Esophagus muscularis mucosa (tissue), 4 donors: ENCODE results near the gene C3orf22. TPM values are rescaled to one million over a fixed set of nuclear protein-coding genes. Genes with fewer than 3 reads are reported as not detected.

Source experiments
- DNase-seq: peaks from one replicate; pipeline ENCODE4 v3.0.0-alpha.2; 2017; ENCODE audit errors: extremely low spot score
- H3K27ac ChIP-seq, 4 donors: fragments of 200-600 bp; sonication (generic); replicated peaks in 1 of 4; 1 replicate in 3 of 4; 2 replicates in 1 of 4; pipeline ENCODE4 v1.5.1; 2016 to 2019; ENCODE audit warnings: mild to moderate bottlenecking in 1 of 4
- H3K27me3 ChIP-seq, 4 donors: fragments of 200-600 bp; sonication (generic); one replicate each; pipeline versions ENCODE4 v1.5.1 to v1.6.0; 2016 to 2019
- H3K36me3 ChIP-seq, 4 donors: fragments of 200-600 bp; sonication (generic); one replicate each; pipeline ENCODE4 v1.5.1; 2016 to 2019
- H3K4me1 ChIP-seq, 4 donors: fragments of 200-600 bp; sonication (generic); one replicate each; pipeline ENCODE4 v1.5.1; 2016 to 2019
- H3K4me3 ChIP-seq, 4 donors: fragments of 200-600 bp; sonication (generic); 1 replicate in 2 of 4; 2 replicates in 2 of 4; pipeline ENCODE4 v1.5.1; 2016 to 2019; ENCODE audit warnings: mild to moderate bottlenecking in 4 of 4, moderate library complexity in 1 of 4
- H3K9me3 ChIP-seq, 4 donors: fragments of 200-600 bp; sonication (generic); 1 replicate in 3 of 4; 2 replicates in 1 of 4; pipeline ENCODE4 v1.5.1; 2016 to 2019
- CTCF ChIP-seq, 3 experiments: fragments of 200-600 bp in 2 of 3; fragments of 450-650 bp in 1 of 3; sonication (generic) in 2 of 3; IDR thresholded peaks; one replicate each; pipeline ENCODE4 v1.5.1; 2017 to 2019; ENCODE audit warnings: antibody characterized with exemption in 3 of 3, mild to moderate bottlenecking in 2 of 3, moderate library complexity in 1 of 3
- EP300 ChIP-seq: sonication (generic); formaldehyde crosslinking; IDR thresholded peaks from one replicate; pipeline ENCODE4 v1.6.1; 2017; ENCODE audit warnings: antibody characterized with exemption
- POLR2A ChIP-seq: fragments of 450-650 bp; IDR thresholded peaks from one replicate; pipeline ENCODE4 v1.6.1; 2017; ENCODE audit warnings: antibody characterized with exemption, moderate library complexity, mild to moderate bottlenecking, low read depth
- POLR2AphosphoS5 ChIP-seq, 2 donors: sonication (generic); formaldehyde crosslinking; IDR thresholded peaks; one replicate each; pipeline ENCODE4 v1.6.1; 2017; ENCODE audit warnings: antibody characterized with exemption in 2 of 2
- WGBS: methylation state at CpG from one replicate; pipeline ENCODE4 v1.1.5; 2018; 5-methylcytosine and 5-hydroxymethylcytosine counted together
- intact Hi-C: fragments of 100-400 bp; cut with DNase I; formaldehyde crosslinking; loops from one replicate; pipeline ENCODE4 v1.15.1; 2023
- total RNA-seq, 4 donors: library from RNA; depleted of rRNA; stranded (reverse); fragments of >200 nt; gene quantifications; one replicate each; pipeline versions ENCODE4 v1.1.0 to v1.2.1, GENCODE V29; 2016

The C3orf22 gene
- total RNA-seq, 4 donors from 2014 or later = not detected

- WGBS = 84% methylated on average over 7 of the region's 9 CpGs
- TF ChIP-seq POLR2A = no peak
- no peak for TF ChIP-seq POLR2AphosphoS5 (IDR thresholded peaks at IDR 0.05)
- TF ChIP-seq EP300 = no peak
- TF ChIP-seq CTCF (IDR thresholded peaks at IDR 0.05) = no peak
- no peaks in the 10 kb centered on the region for H3K9me3 ChIP-seq
- intact Hi-C loops = no loop called here
- no peaks in the 10 kb centered on the region for H3K4me1 ChIP-seq
- H3K27me3 ChIP-seq = peaks cover 0 to 8% (median 0%) of the 10 kb centered on the region in 4 donors
- no peak overlapping the region for H3K4me3 ChIP-seq
- H3K36me3 ChIP-seq = no peaks in the 10 kb centered on the region
- DNase-seq = peak; percentile 60
- H3K27ac ChIP-seq = no peak overlapping the region
Observed at GRCh38 chr3:126569390-126569975, 10.8 kb upstream of the C3orf22 start.

- Histone ChIP-seq H3K27ac (no peak overlapping the region), H3K4me1 (no peaks in the 10 kb centered on the region), H3K4me3 (no peak overlapping the region), H3K9me3 (peaks cover 0 to under 1% (median 0%) of the 10 kb centered on the region in 4 donors), H3K36me3 (no peaks in the 10 kb centered on the region), H3K27me3 (peaks cover 0 to 8% (median 0%) of the 10 kb centered on the region in 4 donors)
- TF ChIP-seq EP300 (no peak), POLR2AphosphoS5 (IDR thresholded peaks at IDR 0.05) (no peak), POLR2A (no peak), CTCF (IDR thresholded peaks at IDR 0.05) (no peak)
- peak; percentile 87 for DNase-seq
- WGBS = 39% methylated on average over 3 of the region's 3 CpGs
- intact Hi-C loops = no loop called here
Observed at GRCh38 chr3:126568776-126569342, 10.1 kb upstream of the C3orf22 start.

DNA sequence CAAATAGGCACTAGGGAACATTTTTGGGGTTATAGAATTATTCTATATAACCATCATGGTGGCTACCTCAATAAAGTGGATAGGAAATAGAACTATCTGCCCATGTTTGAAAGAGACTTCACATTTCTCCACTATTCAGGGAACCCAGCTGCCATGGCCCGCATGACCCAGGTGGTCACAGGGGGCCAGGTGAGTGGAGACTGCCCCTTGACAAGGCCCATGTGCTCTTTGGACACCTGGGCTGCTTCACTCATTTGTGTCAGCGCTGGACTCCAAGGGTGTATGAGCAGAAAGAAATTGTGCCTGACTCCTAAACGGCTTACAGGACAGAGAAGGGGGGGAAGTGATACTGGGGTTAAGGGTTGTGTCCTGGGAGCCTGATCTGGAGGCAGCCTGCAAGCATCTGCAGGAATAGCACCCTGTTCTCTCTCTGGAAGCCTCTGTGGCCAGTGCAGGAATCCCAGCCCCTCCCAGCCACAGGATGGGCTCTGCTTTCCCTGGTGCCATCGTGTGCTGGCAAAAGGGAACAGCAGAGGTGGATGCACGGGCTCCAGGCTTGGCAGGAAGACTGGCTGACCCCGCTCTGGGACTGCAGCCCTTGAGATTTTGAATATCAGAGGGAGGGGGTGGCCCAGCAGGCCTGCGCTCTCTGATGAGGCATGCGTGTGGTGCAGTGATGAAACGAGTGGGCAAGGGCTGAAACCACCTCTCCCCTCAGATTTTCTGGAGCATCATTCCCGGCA is 9.1 kb upstream of the C3orf22 start:
- H3K9me3 ChIP-seq = peaks cover 0 to 11% (median 4%) of the 10 kb centered on the region in 4 donors
- intact Hi-C loops = no loop called here
- no peaks in the 10 kb centered on the region for H3K36me3 ChIP-seq
- no peaks in the 10 kb centered on the region for H3K4me1 ChIP-seq
- no peak overlapping the region for H3K27ac ChIP-seq
- WGBS = 70% methylated on average over 8 of the region's 10 CpGs
- H3K27me3 ChIP-seq = peaks cover 0 to 8% (median 0%) of the 10 kb centered on the region in 4 donors
- no peak for TF ChIP-seq POLR2AphosphoS5 (IDR thresholded peaks at IDR 0.05)
- no peak for TF ChIP-seq POLR2A
- TF ChIP-seq EP300 = no peak
- no peak for TF ChIP-seq CTCF (IDR thresholded peaks at IDR 0.05)
- no peak overlapping the region for H3K4me3 ChIP-seq
- peak; percentile 78 for DNase-seq

- Histone ChIP-seq H3K9me3 (peaks cover 0 to 26% (median 13%) of the 10 kb centered on the region in 4 donors), H3K27ac (no peak overlapping the region), H3K36me3 (no peaks in the 10 kb centered on the region), H3K4me1 (no peaks in the 10 kb centered on the region), H3K4me3 (no peak overlapping the region), H3K27me3 (peaks cover 0 to 16% (median 0%) of the 10 kb centered on the region in 4 donors)
- no peak for DNase-seq
- intact Hi-C loops = no loop called here
- 71% methylated on average over 2 of the region's 2 CpGs for WGBS
- TF ChIP-seq POLR2A = no peak
Observed at GRCh38 chr3:126562737-126563276, 4.1 kb upstream of the C3orf22 start.

DNA sequence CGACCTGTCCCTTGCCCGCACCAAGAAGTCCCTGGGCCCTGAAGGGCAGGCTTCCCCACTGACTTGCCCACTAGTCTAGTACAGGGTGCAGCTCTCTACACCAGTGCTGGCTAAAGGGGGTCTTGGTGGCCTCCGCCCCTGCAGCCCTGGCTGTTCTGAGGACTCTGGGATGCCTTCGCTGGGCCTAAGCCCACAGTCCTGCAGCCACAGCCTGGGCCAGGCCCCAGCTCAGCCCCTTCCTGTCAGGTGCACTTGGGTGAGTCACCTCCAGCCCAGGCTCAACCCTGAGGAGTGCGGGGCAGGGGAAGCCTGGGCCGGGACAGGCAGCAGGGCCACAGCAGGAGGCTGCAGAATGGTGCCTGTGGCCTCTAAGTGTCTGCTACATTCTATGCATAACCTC is 971 bp downstream of the C3orf22 start:
- Histone ChIP-seq H3K27ac (no peak overlapping the region), H3K27me3 (peaks cover 0 to 8% (median 0%) of the 10 kb centered on the region in 4 donors), H3K4me3 (no peak overlapping the region), H3K4me1 (no peaks in the 10 kb centered on the region), H3K9me3 (peaks cover 0 to 15% (median 8%) of the 10 kb centered on the region in 4 donors), H3K36me3 (no peaks in the 10 kb centered on the region)
- TF ChIP-seq EP300 (no peak), POLR2A (no peak), CTCF (IDR thresholded peaks at IDR 0.05) (no peak), POLR2AphosphoS5 (IDR thresholded peaks at IDR 0.05) (no peak)
- intact Hi-C loops = no loop called here
- peak; percentile 85 for DNase-seq
- WGBS = 89% methylated on average over 5 of the region's 6 CpGs
